H1 (cell line): Measurements from ENCODE around the gene NTN1.

Experiments used
- EP300 ChIP-seq, 2 experiments: IDR thresholded peaks; 1 replicate in 1 of 2; 2 replicates in 1 of 2; pipeline ENCODE4 v1.6.1; 2011 to 2012; ENCODE audit warnings: low read depth in 2 of 2, low read length in 2 of 2, mild to moderate bottlenecking in 2 of 2, borderline replicate concordance in 1 of 2, inconsistent platforms in 1 of 2, moderate library complexity in 1 of 2
- JUN ChIP-seq: IDR thresholded peaks from 2 replicates; pipeline ENCODE4 v1.6.1; 2011; ENCODE audit warnings: low read depth, mild to moderate bottlenecking, improper control_type of control experiment, low read length
- POLR2A ChIP-seq, 2 experiments: IDR thresholded peaks; 1 replicate in 1 of 2; 2 replicates in 1 of 2; pipeline ENCODE4 v1.6.1; 2011; ENCODE audit warnings: low read depth in 2 of 2, low read length in 2 of 2, mild to moderate bottlenecking in 2 of 2; ENCODE audit errors: control extremely low read depth in 1 of 2
- POLR2AphosphoS5 ChIP-seq: IDR thresholded peaks from 2 replicates; pipeline ENCODE4 v1.6.1; 2011; ENCODE audit warnings: low read depth, low read length
- SP1 ChIP-seq: IDR thresholded peaks from 2 replicates; pipeline ENCODE4 v1.6.1; 2011; ENCODE audit warnings: low read depth, low read length
- TAF1 ChIP-seq: IDR thresholded peaks from 2 replicates; pipeline ENCODE4 v1.6.1; 2011; ENCODE audit warnings: mild to moderate bottlenecking, low read depth, low read length
- TF ChIP-seq, protein P1 (sequence below), 3 experiments: IDR thresholded peaks; 1 replicate in 2 of 3; 2 replicates in 1 of 3; pipeline versions ENCODE4 v1.5.1 to v1.6.1; 2011; ENCODE audit warnings: low read length in 3 of 3, mild to moderate bottlenecking in 3 of 3, inconsistent platforms in 2 of 3, low read depth in 1 of 3, moderate library complexity in 1 of 3; ENCODE audit not compliant: insufficient read depth in 1 of 3; ENCODE audit errors: control extremely low read depth in 1 of 3

GRCh38 chr17:9266031-9266680, 244.8 kb downstream of the NTN1 start:
- TF ChIP-seq EP300 (IDR thresholded peaks at IDR 0.05; ENCODE audit: borderline replicate concordance in 1 of 2, low read depth in 2 of 2, low read length in 2 of 2) (no peak), SP1 (no peak), POLR2AphosphoS5 (no peak), JUN (no peak), TAF1 (no peak), POLR2A (IDR thresholded peaks at IDR 0.05; ENCODE audit: control extremely low read depth in 1 of 2, low read depth in 2 of 2, low read length in 2 of 2) (no peak)
- TF ChIP-seq, protein P1, sequence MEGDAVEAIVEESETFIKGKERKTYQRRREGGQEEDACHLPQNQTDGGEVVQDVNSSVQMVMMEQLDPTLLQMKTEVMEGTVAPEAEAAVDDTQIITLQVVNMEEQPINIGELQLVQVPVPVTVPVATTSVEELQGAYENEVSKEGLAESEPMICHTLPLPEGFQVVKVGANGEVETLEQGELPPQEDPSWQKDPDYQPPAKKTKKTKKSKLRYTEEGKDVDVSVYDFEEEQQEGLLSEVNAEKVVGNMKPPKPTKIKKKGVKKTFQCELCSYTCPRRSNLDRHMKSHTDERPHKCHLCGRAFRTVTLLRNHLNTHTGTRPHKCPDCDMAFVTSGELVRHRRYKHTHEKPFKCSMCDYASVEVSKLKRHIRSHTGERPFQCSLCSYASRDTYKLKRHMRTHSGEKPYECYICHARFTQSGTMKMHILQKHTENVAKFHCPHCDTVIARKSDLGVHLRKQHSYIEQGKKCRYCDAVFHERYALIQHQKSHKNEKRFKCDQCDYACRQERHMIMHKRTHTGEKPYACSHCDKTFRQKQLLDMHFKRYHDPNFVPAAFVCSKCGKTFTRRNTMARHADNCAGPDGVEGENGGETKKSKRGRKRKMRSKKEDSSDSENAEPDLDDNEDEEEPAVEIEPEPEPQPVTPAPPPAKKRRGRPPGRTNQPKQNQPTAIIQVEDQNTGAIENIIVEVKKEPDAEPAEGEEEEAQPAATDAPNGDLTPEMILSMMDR (IDR thresholded peaks at IDR 0.05; ENCODE audit: control extremely low read depth in 1 of 3, insufficient read depth in 1 of 3, low read depth in 1 of 3, low read length in 3 of 3): no peak
